Mononuclear cell (primary cell): ENCODE results near the gene ZNF146. TPM values are rescaled to one million over a fixed set of nuclear protein-coding genes. Genes with fewer than 3 reads are reported as not detected.
"Not testable (repeated sequence)": the region's sequence is repeated elsewhere in the genome, so short reads cannot be mapped to it uniquely, and the experiment has no call there.

Experiments used
- H3K27me3 ChIP-seq: 2 replicates; pipeline ENCODE4 v1.6.0; 2011; ENCODE audit warnings: low read length, control low read depth; ENCODE audit not compliant: insufficient read depth
- H3K4me1 ChIP-seq: 2 replicates; pipeline ENCODE4 v1.5.1; 2011; ENCODE audit warnings: mild to moderate bottlenecking, low read length, control low read depth; ENCODE audit not compliant: insufficient read depth
- H3K4me3 ChIP-seq: 2 replicates; pipeline ENCODE4 v1.5.1; 2011; ENCODE audit warnings: mild to moderate bottlenecking, low read length, moderate library complexity
- H3K9me3 ChIP-seq: 2 replicates; pipeline ENCODE4 v1.5.1; 2011; ENCODE audit warnings: low read depth, mild to moderate bottlenecking, control low read depth, low read length
- total RNA-seq: library from RNA; depleted of rRNA; stranded (reverse); fragments of >200 nt; gene quantifications from one replicate; pipeline ENCODE4 v1.2.3, GENCODE V29; 2012

The ZNF146 gene
- total RNA-seq, 1 donor: 28.7 TPM

DNA sequence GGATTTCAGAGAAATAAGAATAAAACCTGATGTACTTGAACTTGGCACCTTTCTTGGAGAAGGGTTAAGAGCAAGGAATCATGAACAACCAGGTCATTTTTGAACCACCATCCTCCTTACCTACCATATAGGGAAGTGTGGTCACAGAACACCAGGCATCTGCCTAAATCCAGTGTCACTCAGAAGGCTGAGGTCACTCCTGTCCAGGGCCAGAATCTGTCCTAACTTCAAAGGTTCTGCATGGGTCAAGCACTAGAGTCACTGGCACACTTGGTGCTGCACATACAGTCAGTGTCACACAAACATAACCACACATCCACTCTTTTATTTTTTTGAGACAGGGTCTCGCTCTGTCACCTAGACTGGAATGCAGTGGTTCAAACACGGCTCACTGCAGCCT is 2.0 kb upstream of the ZNF146 start:
- Histone ChIP-seq H3K9me3 (no peaks in the 10 kb centered on the region), H3K4me1 (peaks cover 13% of the 10 kb centered on the region), H3K4me3 (no peak overlapping the region), H3K27me3 (no peaks in the 10 kb centered on the region)

DNA sequence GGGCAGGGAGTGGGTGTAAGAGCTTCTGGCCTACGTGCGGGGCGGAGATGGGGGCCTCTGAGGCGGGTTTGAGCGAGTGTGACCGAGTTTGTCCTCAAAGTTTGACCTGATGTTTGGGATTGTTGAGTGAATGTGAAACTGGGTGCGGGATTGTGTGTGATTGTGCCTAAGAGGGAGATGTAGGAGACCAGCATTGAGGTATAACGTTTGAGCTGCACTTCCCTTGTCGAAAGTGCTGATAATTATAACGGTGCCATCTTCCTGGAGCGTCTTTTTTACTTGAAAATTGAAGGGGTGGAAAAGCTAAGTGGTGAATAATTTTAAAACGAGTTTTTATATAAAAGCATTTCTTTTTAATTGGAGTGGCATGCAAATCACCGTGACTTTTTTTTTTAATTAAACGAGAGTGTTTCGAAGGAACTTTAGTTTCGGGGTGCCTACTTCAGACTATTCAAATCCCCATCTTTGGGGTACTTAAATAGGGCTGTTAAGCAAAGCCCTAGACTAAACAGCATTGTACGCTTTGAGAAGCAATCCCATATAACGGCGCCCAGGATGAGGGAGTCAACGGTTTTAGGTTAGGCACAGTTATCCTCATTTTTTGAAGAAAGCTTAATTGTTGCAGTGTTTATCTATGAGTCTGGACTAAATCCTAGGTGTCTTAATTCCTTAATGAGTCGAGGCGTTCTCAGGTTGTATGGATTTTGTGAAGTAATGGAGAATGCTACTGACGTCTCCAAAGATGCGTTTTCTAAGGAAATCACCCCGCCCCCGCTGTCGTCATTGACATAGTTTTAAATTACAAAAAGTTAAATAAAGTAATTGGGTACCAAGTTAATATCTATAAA is 594 bp downstream of the ZNF146 start:
- H3K4me1 ChIP-seq: peaks cover 13% of the 10 kb centered on the region
- peak overlapping the region; percentile 97 for H3K4me3 ChIP-seq
- no peaks in the 10 kb centered on the region for H3K27me3 ChIP-seq
- no peaks in the 10 kb centered on the region for H3K9me3 ChIP-seq

DNA sequence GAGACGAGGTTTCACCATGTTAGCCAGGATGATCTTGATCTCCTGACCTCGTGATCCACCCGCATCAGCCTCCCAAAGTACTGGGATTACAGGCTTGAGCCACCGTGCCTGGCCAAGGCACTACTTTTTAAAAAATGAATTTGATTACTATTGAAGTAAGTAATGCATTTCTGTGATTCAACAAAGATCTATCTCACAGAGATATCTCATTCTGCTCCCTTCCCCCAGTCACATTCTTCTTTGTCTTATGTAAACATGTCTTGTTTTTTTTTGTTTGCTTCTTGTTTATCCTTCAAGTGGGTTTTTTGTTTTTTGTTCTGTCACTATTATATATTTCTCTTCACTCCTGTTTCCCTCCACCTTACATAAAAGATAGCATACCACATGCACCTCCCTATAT is 6.6 kb downstream of the ZNF146 start:
- no peaks in the 10 kb centered on the region for H3K27me3 ChIP-seq
- peaks cover 15% of the 10 kb centered on the region for H3K4me1 ChIP-seq
- no peaks in the 10 kb centered on the region for H3K9me3 ChIP-seq
- H3K4me3 ChIP-seq: no peak overlapping the region

DNA sequence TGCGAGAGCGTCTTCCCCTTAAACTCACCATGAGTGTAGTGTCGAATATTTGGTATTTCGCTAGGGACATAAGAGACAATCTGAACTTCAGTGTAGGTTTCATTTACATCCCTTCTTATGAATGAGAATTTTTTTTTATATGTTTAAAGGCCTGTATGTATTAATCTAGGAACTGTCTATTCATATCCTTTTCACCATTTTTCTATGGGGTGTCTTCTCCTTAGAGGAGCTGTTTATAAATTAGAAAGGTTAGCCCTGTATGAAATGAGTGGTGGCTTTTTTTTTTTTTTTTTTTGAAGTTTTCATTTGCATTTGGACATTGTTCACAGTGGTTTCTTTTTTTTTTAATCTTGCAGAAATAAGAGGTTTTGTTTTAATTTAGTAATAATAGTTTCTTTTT is 7.6 kb downstream of the ZNF146 start:
- no peak overlapping the region for H3K4me3 ChIP-seq
- H3K4me1 ChIP-seq: peaks cover 15% of the 10 kb centered on the region
- H3K27me3 ChIP-seq: no peaks in the 10 kb centered on the region
- no peaks in the 10 kb centered on the region for H3K9me3 ChIP-seq

DNA sequence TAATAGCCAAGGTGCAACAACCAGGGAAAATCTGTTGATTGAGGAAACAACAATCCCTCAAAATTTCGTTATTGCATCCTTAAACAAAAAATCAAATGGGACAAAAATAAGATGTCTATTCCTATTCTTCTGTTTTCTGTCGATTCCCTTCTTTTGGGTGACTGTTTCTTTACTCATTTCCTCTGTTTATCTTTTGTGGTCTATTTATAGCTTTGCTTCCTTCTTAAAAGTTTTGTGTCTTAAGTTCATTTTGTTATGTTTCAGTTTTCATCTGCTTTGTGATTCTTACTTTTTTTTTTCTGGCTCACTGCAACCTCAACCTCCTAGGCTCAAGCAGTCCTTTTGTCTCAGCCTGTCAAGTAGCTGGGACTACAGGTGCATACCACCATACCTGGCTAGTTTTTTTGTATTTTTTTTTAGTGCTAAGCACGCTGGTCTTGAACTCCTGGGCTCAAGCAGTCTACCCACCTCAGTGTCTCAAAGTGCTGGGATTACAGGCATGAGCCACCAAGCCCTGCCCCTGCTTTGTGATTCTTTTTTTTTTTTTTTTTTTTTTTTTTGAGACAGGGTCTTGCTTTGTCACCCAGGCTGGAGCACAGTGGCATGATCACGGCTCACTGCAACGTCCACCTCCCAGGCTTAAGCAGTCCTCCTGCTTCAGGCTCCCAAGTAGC is 10.4 kb downstream of the ZNF146 start:
- Histone ChIP-seq H3K9me3 (no peaks in the 10 kb centered on the region), H3K27me3 (no peaks in the 10 kb centered on the region), H3K4me3 (no peak overlapping the region)

DNA sequence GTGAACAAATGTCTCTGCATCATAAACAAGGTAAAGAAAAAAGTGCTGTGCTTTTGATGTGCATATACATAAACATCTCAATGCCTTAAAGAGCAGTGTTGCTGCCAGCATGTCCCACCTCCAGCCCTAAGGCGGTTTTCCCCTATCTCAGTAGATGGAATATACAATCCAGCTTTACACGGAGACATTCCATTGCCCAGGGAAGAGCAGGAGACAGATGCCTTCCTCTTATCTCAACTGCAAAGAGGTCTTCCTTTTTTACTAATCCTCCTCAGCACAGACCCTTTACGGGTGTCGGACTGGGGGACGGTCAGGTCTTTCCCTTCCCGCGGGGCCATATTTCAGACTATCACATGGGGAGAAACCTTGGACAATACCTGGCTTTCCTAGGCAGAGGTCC is 18.7 kb downstream of the ZNF146 start:
- H3K27me3 ChIP-seq, H3K4me3 ChIP-seq, H3K4me1 ChIP-seq: not testable (repeated sequence)
- peaks cover 56% of the 10 kb centered on the region for H3K9me3 ChIP-seq

More for the DNA sequence above, 10.4 kb downstream of the ZNF146 start:
- peaks cover 15% of the 10 kb centered on the region for H3K4me1 ChIP-seq

DNA sequence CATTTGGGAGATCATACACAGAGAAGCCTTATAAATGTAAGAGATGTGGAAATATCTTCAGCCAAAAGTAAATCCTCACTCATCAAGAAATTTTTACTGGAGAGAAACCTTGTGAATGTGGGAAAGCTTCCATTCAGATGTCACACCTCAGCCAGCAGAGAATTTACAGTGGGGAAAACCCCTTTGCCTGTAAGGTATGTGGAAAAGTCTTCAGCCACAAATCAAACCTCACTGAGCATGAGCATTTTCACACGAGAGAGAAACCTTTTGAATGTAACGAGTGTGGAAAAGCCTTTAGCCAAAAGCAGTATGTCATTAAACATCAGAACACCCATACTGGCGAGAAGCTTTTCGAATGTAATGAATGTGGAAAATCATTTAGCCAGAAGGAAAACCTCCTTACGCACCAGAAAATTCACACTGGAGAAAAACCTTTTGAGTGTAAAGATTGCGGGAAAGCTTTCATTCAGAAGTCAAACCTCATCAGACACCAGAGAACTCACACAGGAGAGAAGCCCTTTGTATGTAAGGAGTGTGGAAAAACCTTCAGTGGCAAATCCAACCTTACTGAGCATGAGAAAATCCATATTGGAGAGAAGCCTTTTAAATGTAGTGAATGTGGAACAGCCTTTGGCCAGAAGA is 21.5 kb downstream of the ZNF146 start:
- no peaks in the 10 kb centered on the region for H3K4me1 ChIP-seq
- no peaks in the 10 kb centered on the region for H3K27me3 ChIP-seq
- H3K9me3 ChIP-seq: peaks cover 74% of the 10 kb centered on the region
- no peak overlapping the region for H3K4me3 ChIP-seq

DNA sequence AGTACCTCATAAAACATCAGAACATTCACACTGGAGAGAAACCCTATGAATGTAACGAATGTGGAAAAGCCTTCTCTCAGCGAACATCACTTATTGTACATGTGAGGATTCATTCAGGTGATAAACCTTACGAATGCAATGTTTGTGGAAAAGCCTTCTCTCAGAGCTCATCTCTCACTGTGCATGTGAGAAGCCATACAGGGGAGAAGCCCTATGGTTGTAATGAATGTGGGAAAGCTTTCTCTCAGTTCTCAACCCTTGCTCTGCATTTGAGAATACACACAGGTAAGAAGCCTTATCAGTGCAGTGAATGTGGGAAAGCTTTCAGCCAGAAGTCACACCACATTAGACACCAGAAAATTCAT is 22.0 kb downstream of the ZNF146 start:
- Histone ChIP-seq H3K27me3 (no peaks in the 10 kb centered on the region), H3K4me3 (no peak overlapping the region), H3K9me3 (peaks cover 74% of the 10 kb centered on the region), H3K4me1 (no peaks in the 10 kb centered on the region)

DNA sequence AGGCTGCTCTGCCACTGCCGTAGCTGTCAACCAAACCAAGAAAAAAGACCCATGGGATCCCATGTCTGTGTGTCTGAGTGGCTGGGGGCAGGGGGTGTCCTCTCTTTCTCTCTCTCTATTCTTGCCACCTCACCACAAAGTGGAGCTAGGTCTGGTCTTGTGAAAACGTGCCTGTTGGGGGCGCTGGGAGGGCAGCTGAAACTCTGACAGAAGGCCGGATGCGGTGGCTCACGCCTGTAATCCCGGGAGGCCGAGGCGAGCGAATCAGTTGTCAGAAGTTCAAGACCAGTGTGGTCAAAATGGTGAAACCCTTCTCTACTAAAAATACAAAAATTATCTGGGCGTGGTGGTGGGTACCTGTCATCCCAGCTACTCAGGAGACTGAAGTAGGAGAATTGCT is 29.2 kb downstream of the ZNF146 start:
- no peak overlapping the region for H3K4me3 ChIP-seq
- no peaks in the 10 kb centered on the region for H3K4me1 ChIP-seq
- H3K9me3 ChIP-seq: peaks cover 14% of the 10 kb centered on the region
- no peaks in the 10 kb centered on the region for H3K27me3 ChIP-seq

DNA sequence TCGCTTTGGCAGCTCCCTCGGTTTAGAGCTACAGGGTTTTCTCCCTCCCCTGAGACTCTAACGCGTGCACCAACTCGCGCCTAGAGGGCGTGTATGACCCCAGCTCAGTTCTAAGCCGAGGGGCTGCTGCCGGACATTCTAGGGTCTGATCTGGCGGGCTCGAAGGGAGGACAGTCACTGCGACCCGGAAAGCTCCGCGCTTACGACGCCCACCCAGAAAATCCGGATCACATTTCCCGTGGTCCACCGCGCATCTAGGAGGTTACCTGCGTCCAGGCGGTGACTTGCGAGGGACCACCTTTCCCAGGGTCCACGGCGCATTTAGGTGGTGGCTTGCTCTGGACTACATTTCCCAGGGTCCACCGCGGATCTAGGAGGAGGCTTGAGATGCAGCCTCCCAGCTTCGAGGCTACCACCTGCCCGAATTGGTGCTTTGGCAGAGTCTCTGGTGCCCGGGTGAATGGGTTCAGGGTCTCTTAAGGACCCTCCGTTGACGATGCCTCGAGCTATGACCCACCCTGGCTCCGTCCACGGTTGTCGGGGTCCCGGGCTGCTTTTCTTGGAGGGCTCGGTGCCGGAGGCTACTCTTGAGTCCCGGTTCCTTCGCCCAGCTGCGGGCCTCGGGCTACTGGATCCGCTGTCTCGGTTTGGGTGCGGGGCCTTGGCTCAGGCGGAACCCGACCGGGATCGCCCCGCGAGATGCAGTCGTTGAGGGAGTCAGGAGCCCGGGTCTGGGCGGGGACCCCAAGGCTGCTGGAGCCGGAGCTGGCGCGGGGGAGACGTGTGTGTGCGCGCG is 30.5 kb downstream of the ZNF146 start:
- no peak overlapping the region for H3K4me3 ChIP-seq
- H3K9me3 ChIP-seq: peaks cover under 1% of the 10 kb centered on the region

DNA sequence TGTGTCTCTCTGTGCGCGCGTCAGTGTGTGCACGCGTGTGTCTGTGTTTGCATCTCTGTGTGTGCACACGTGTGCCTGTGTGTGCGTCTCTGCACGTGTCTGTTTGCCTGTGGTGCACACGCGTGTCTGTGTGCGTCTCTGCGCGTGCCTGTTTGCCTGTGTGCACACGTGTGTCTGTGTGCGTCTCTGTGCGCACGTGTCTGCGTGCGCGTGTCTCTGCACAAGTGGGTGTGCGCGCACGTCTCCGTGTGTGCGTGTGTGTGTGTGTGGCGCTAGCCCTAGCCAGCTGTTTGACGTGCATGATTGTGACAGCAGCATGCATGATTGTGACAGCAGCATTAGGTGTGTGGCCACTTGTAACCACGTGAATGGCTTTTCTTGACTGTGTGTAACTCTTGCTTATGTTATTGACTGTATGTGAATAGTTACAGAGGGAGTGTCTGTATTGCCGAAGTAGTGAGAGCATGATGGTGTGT is 31.1 kb downstream of the ZNF146 start:
- no peaks in the 10 kb centered on the region for H3K9me3 ChIP-seq

More for the DNA sequence above, 30.5 kb downstream of the ZNF146 start:
- Histone ChIP-seq H3K27me3 (no peaks in the 10 kb centered on the region), H3K4me1 (no peaks in the 10 kb centered on the region)

DNA sequence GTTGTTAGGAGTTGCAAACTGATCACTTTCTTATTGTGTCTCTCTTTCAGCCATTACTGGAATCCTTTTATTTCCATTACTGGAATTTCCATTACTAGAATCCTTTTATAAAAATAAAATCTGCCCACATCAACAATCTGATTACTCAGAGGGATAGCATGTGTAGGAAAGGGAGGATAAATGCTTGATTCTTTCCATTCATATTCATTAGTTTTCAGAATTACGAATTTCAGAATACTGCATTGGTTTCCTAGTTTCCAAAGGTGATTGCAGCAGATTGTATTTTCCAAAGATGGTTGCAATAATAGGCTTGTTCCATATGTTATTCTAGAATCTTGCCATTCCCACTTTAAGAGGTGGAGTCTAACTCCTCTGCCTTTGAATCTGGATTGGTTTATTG is 37.1 kb downstream of the ZNF146 start:
- H3K4me1 ChIP-seq: no peaks in the 10 kb centered on the region
- H3K4me3 ChIP-seq: no peak overlapping the region
- H3K9me3 ChIP-seq: no peaks in the 10 kb centered on the region
- no peaks in the 10 kb centered on the region for H3K27me3 ChIP-seq

More for the DNA sequence above, 31.1 kb downstream of the ZNF146 start:
- Histone ChIP-seq H3K27me3 (no peaks in the 10 kb centered on the region), H3K4me1 (no peaks in the 10 kb centered on the region), H3K4me3 (no peak overlapping the region)

DNA sequence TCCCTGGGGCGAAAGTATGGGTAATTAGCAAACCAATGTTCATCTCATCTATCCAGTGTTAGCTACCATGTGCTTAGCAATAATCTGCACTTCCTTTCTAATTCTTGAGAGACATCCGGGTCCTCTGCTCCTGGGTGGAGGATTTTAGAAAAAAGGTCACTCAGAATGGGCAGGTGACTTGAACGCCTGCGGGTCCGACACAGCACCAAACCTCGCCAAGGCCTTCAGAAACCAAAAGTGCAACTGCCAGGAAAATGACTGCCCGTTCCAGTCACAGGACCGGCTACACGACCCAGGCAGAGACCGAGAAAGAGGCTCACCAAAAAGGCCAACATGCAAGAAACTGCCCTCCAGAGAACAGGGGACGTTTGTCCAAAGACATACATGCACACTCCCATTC is 39.9 kb downstream of the ZNF146 start:
- Histone ChIP-seq H3K9me3 (no peaks in the 10 kb centered on the region), H3K27me3 (no peaks in the 10 kb centered on the region), H3K4me3 (no peak overlapping the region), H3K4me1 (no peaks in the 10 kb centered on the region)

DNA sequence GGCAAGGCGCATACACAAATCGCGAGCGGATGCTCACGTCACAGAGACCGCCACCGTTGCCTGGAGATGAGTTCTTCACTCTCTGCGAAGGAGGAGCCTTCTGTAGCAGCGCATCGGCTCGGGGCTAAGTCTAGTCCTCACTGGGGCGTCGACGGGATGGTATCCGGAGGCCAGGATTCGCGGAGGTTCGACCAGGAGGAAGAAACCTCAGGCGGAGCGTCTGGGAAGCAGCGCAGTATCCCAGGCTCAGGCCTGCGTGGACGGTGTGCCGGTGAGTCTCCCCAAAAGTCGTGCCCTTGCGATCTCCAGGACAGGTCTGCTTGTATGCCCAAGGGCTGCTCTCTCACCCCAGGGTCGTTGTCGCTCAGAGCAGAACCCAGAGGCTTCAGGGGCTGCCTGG is 40.4 kb downstream of the ZNF146 start:
- Histone ChIP-seq H3K4me3 (no peak overlapping the region), H3K27me3 (no peaks in the 10 kb centered on the region), H3K9me3 (no peaks in the 10 kb centered on the region), H3K4me1 (no peaks in the 10 kb centered on the region)

DNA sequence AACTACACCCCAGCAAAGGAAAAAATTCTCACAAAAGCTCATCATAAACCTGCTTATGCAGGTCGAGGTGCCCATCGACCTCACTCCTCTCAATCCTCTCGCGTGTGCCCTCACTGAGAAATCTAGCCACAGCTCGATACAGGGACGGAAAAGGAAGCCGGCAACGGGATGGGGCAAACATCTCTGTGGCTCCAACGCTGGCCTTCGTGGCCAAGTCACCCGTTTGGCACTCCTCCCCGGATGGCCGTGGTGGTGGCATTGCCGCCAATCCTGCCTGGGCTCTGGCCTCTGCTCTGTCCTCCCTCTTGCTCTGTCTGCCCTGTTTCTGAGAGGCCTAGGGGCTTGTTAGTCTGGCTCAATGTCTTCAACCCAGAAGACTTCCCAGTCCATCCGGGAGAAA is 41.2 kb downstream of the ZNF146 start:
- H3K9me3 ChIP-seq: no peaks in the 10 kb centered on the region
- no peaks in the 10 kb centered on the region for H3K27me3 ChIP-seq
- H3K4me3 ChIP-seq: no peak overlapping the region
- no peaks in the 10 kb centered on the region for H3K4me1 ChIP-seq
